Natural killer cell (primary cell): Measurements from ENCODE around the gene RBFOX1. TPM values are rescaled to one million over a fixed set of nuclear protein-coding genes. Genes with fewer than 3 reads are reported as not detected.

ENCODE experiments used
- ATAC-seq, 3 donors: fragments of 150-1000 bp in 2 of 3; fragments of 200-7000 bp in 1 of 3; cut with Tn5 transposase; 1 replicate in 1 of 3; 2 replicates in 2 of 3; pipeline ENCODE4 v1.10.0; 2021; ENCODE audit warnings: mild to moderate bottlenecking in 2 of 3, moderate library complexity in 2 of 3
- DNase-seq, 2 donors: peaks; one replicate each; pipeline versions ENCODE4 v3.0.0 to v3.0.0-alpha.2; 2013 to 2021; ENCODE audit warnings: mixed read lengths in 1 of 2
- H3K27ac ChIP-seq: one replicate; pipeline ENCODE4 v1.5.1; 2013; ENCODE audit warnings: mild to moderate bottlenecking, low read length
- H3K27me3 ChIP-seq: one replicate; pipeline ENCODE4 v1.6.1; 2013; ENCODE audit warnings: low read length; ENCODE audit not compliant: control insufficient read depth, insufficient read depth
- H3K36me3 ChIP-seq: one replicate; pipeline ENCODE4 v1.6.1; 2013; ENCODE audit warnings: low read length; ENCODE audit not compliant: control insufficient read depth, insufficient read depth
- H3K4me1 ChIP-seq: one replicate; pipeline ENCODE4 v1.6.1; 2013; ENCODE audit warnings: low read length; ENCODE audit not compliant: control insufficient read depth, insufficient read depth
- H3K4me3 ChIP-seq: one replicate; pipeline ENCODE4 v1.5.1; 2013; ENCODE audit warnings: low read length
- H3K9me3 ChIP-seq: one replicate; pipeline ENCODE4 v1.6.1; 2013; ENCODE audit warnings: low read length; ENCODE audit not compliant: control insufficient read depth, insufficient read depth
- H3K27ac Mint-ChIP-seq, 2 donors: one replicate each; pipeline ENCODE4 v1.8.0; 2022; ENCODE audit warnings: mild to moderate bottlenecking in 2 of 2, mixed read lengths in 2 of 2, moderate library complexity in 1 of 2
- H3K27me3 Mint-ChIP-seq, 2 donors: one replicate each; pipeline ENCODE4 v1.8.0; 2022; ENCODE audit warnings: low read depth in 2 of 2, mixed read lengths in 2 of 2
- H3K36me3 Mint-ChIP-seq: one replicate; pipeline ENCODE4 v1.8.0; 2022; ENCODE audit warnings: mixed read lengths
- H3K4me1 Mint-ChIP-seq, 2 donors: one replicate each; pipeline ENCODE4 v1.8.0; 2022; ENCODE audit warnings: mixed read lengths in 2 of 2
- H3K4me3 Mint-ChIP-seq: one replicate; pipeline ENCODE4 v1.8.0; 2022; ENCODE audit warnings: mild to moderate bottlenecking, moderate library complexity, mixed read lengths
- H3K9me3 Mint-ChIP-seq, 2 donors: one replicate each; pipeline ENCODE4 v1.8.0; 2022; ENCODE audit warnings: mixed read lengths in 2 of 2
- CTCF ChIP-seq: fragments of 200-600 bp; IDR thresholded peaks from one replicate; pipeline ENCODE4 v1.8.0; 2022; ENCODE audit warnings: antibody characterized with exemption
- WGBS: methylation state at CpG from one replicate; pipeline ENCODE4 v1.1.7; 2013; ENCODE audit warnings: missing lambda C conversion rate; ENCODE audit not compliant: insufficient coverage; 5-methylcytosine and 5-hydroxymethylcytosine counted together
- intact Hi-C: fragments of 100-400 bp; cut with micrococcal nuclease; formaldehyde crosslinking; loops from one replicate; pipeline ENCODE4 v1.14.2; 2022
- total RNA-seq, 4 donors: library from RNA; stranded (reverse); fragments of 120-200 nt in 1 of 4; gene quantifications; one replicate each; pipeline versions ENCODE4 v1.2.3 to v1.2.4, GENCODE V29; 2013 to 2022

RBFOX1 gene
- total RNA-seq, 3 donors from 2014 or later (not counting 1 experiment from before 2014, with no cell fraction given): not detected

DNA sequence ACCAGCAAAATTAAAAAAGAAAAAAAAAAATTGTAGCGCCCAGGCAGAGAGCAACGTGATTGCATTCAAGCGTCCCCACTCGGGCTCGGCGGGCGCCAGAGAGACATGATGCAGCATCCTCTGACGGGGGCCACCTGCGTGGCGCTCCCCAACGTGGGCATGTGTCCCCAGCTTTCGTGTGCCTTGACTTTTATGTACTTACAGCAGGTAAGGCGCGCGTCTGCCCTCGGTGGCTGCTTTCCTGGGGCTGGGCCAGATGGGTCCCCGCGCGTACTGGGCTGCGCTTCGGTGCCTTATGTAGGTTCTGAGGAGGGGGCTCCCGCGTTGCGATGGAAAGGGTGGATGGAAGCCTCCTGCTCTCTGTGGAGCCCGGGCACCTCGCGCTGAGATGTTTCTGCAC lies 28.4 kb upstream of the RBFOX1 start:
- no peaks in the 10 kb centered on the region for H3K4me1 Mint-ChIP-seq
- H3K27me3 Mint-ChIP-seq: peaks cover 15 to 32% of the 10 kb centered on the region in 2 donors
- WGBS: 6% methylated on average over 27 of the region's 27 CpGs
- H3K36me3 Mint-ChIP-seq: peaks cover 10% of the 10 kb centered on the region
- ATAC-seq (no peak), DNase-seq (no peak)
- Histone ChIP-seq H3K27ac (no peak overlapping the region), H3K27me3 (peaks cover 4% of the 10 kb centered on the region), H3K36me3 (no peaks in the 10 kb centered on the region), H3K4me1 (no peaks in the 10 kb centered on the region), H3K9me3 (no peaks in the 10 kb centered on the region), H3K4me3 (no peak overlapping the region)
- TF ChIP-seq CTCF: no peak
- intact Hi-C loops: no loop called here
- H3K9me3 Mint-ChIP-seq: peaks cover 3 to 6% of the 10 kb centered on the region in 2 donors
- H3K4me3 Mint-ChIP-seq: no peak overlapping the region
- no peak overlapping the region for H3K27ac Mint-ChIP-seq

GRCh38 chr16:7304958-7305357 lies 27.7 kb upstream of the RBFOX1 start:
- no peaks in the 10 kb centered on the region for H3K4me1 Mint-ChIP-seq
- ATAC-seq (no peak), DNase-seq (no peak)
- no peak overlapping the region for H3K4me3 ChIP-seq
- peaks cover 3 to 6% of the 10 kb centered on the region in 2 donors for H3K9me3 Mint-ChIP-seq
- no peaks in the 10 kb centered on the region for H3K9me3 ChIP-seq
- no peaks in the 10 kb centered on the region for H3K4me1 ChIP-seq
- no peak for TF ChIP-seq CTCF
- H3K27me3 ChIP-seq: peaks cover 4% of the 10 kb centered on the region
- no peak overlapping the region for H3K27ac ChIP-seq
- H3K4me3 Mint-ChIP-seq: no peak overlapping the region
- H3K36me3 ChIP-seq: no peaks in the 10 kb centered on the region
- peaks cover 10% of the 10 kb centered on the region for H3K36me3 Mint-ChIP-seq
- H3K27me3 Mint-ChIP-seq: peaks cover 15 to 32% of the 10 kb centered on the region in 2 donors
- WGBS: 23% methylated on average over 4 of the region's 4 CpGs
- intact Hi-C loops: no loop called here
- no peak overlapping the region for H3K27ac Mint-ChIP-seq

DNA sequence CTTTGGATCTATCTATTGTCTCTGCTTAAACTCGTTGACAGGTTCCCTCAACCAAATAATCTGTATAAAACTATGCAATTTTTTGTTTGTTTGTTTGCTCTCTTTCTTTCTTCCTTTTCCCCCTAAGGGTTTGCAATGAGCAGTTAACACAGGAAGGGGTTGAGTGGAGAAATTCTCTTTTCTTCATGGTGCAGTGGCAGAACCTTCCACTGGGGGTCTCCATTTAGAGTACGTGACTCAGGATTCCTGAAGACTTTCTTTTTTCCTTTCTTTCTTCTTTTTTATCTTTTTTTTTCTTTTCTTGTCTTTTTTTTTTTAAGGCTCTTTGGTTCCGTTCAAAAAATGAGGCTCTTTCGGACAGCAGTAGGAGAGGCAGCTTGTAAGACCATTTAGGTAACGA lies 19.5 kb upstream of the RBFOX1 start:
- no peaks in the 10 kb centered on the region for H3K36me3 ChIP-seq
- no peaks in the 10 kb centered on the region for H3K4me1 ChIP-seq
- intact Hi-C loops: no loop called here
- H3K4me3 ChIP-seq: no peak overlapping the region
- Mint-ChIP-seq H3K4me3 (no peak overlapping the region), H3K36me3 (no peaks in the 10 kb centered on the region), H3K27me3 (no peaks in the 10 kb centered on the region), H3K9me3 (peaks cover 0 to 2% of the 10 kb centered on the region in 2 donors), H3K4me1 (no peaks in the 10 kb centered on the region), H3K27ac (no peak overlapping the region)
- H3K27ac ChIP-seq: no peak overlapping the region
- ATAC-seq: no peak
- TF ChIP-seq CTCF: no peak
- no peaks in the 10 kb centered on the region for H3K9me3 ChIP-seq
- H3K27me3 ChIP-seq: no peaks in the 10 kb centered on the region
- WGBS: 23% methylated on average over 1 of the region's 5 CpGs
- DNase-seq: no peak

DNA sequence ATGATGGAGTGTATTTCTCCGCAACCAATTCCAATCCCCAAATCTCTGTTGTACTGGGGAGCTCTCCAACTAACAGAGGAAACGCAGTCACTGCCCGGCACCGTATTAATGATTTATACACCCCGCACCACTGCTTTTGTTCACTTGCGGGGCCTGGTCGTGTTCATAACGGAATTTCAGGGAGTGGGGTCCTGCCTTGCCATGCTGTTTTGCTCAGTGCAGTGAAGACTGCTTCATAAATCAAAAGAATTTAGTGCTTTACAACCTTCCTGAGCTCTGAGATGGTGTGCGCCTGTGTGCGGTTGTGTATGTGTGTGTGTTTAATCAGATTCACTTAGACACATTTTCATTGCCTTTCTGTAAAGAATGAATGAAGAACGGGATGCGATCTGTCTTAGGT lies 18.5 kb upstream of the RBFOX1 start:
- intact Hi-C loops: no loop called here

More for the DNA sequence above, 18.5 kb upstream of the RBFOX1 start:
- H3K4me1 Mint-ChIP-seq: no peaks in the 10 kb centered on the region
- Histone ChIP-seq H3K4me3 (no peak overlapping the region), H3K9me3 (no peaks in the 10 kb centered on the region), H3K4me1 (no peaks in the 10 kb centered on the region), H3K36me3 (no peaks in the 10 kb centered on the region), H3K27me3 (no peaks in the 10 kb centered on the region), H3K27ac (no peak overlapping the region)
- TF ChIP-seq CTCF: no peak
- H3K9me3 Mint-ChIP-seq: peaks cover 0 to 2% of the 10 kb centered on the region in 2 donors
- no peak overlapping the region for H3K4me3 Mint-ChIP-seq
- ATAC-seq (no peak), DNase-seq (no peak)
- no peaks in the 10 kb centered on the region for H3K27me3 Mint-ChIP-seq
- H3K36me3 Mint-ChIP-seq: no peaks in the 10 kb centered on the region
- 43% methylated on average over 11 of the region's 12 CpGs for WGBS
- H3K27ac Mint-ChIP-seq: no peak overlapping the region
